Nephron (organoid): ENCODE measurements around the gene PAPPA.

Source experiments
- H3K27ac Mint-ChIP-seq, 3 experiments: 2 replicates each; pipeline ENCODE4 v1.8.0; 2020; ENCODE audit warnings: mixed read lengths in 3 of 3, mild to moderate bottlenecking in 2 of 3, moderate library complexity in 1 of 3
- H3K27me3 Mint-ChIP-seq: 2 replicates; pipeline ENCODE4 v1.8.0; 2021; ENCODE audit warnings: low read depth, mild to moderate bottlenecking, moderate library complexity, mixed read lengths
- H3K36me3 Mint-ChIP-seq: 2 replicates; pipeline ENCODE4 v1.8.0; 2020; ENCODE audit warnings: low read depth, mixed read lengths
- H3K4me1 Mint-ChIP-seq: 2 replicates; pipeline ENCODE4 v1.8.0; 2020; ENCODE audit warnings: mixed read lengths
- H3K4me3 Mint-ChIP-seq, 3 experiments: 2 replicates each; pipeline ENCODE4 v1.8.0; 2020; ENCODE audit warnings: mild to moderate bottlenecking in 3 of 3, mixed read lengths in 3 of 3, moderate library complexity in 2 of 3
- H3K9me3 Mint-ChIP-seq: 2 replicates; pipeline ENCODE4 v1.8.0; 2020; ENCODE audit warnings: mixed read lengths
- CTCF ChIP-seq, 3 experiments: fragments of 200-600 bp; sonication (generic); IDR thresholded peaks; one replicate each; pipeline ENCODE4 v1.5.0; 2021; ENCODE audit warnings: antibody characterized with exemption in 3 of 3; ENCODE audit not compliant: unreplicated experiment in 3 of 3

Gene PAPPA

DNA sequence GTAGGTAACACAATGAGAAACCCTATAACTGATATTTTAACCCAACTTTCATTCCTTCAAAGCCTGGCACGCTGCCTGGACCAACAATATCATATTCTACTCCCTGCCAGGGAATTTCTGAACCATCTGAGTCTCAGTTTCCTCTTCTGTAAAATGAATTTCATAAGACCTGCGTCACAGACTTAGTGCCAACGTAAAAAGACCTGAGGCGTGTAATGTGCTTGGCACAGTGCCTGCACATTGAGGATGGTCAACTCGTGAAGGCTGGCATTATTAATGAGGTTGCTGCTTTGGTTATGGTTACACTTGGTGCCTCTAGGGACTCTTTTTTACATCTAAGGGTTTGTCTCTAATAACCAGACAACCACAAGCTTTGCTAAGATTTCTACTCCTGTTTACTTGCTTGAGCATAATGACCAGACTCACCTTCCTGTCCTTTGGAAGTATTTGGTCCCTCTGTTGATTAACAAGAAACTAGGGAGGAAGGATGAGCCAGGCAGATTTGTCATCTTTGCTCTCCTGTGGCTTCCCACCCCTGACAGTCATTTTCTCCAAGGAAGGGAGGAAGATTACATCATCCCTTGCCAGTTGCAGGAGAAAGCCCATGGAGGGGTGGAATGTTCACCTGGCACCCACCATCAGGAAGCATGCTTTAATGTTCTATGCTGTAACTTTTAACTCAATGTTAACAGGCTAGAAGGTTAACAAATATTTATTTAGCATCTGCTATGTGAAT lies 79.0 kb downstream of the PAPPA start:
- Mint-ChIP-seq H3K27me3 (peaks cover 15% of the 10 kb centered on the region), H3K36me3 (peaks cover 24% of the 10 kb centered on the region), H3K4me3 (no peak overlapping the region), H3K4me1 (peaks cover 32% of the 10 kb centered on the region), H3K27ac (peak overlapping the region in 1 of 3 experiments; percentile 52), H3K9me3 (no peaks in the 10 kb centered on the region)
- no peak for TF ChIP-seq CTCF (IDR thresholded peaks at IDR 0.05; ENCODE audit: unreplicated experiment in 3 of 3)

DNA sequence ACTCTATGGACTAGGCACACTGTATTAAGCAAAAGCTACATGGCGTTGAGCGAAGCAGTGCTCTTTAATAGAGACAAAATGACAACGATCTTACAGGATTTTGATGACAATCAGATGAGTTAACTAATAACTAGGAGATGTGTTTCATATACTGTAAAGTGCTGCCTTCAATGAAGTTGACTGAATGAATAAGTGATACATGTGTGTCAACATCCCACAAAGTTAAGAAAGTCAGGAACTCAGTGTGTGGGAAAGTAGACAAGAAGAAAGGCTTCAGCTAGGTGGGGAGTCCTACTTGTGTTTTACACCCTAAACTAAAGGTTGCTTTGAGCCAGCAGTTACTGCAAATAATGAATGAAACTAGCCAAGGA lies 79.6 kb downstream of the PAPPA start:
- peaks cover 23% of the 10 kb centered on the region for H3K36me3 Mint-ChIP-seq
- no peak for TF ChIP-seq CTCF (IDR thresholded peaks at IDR 0.05; ENCODE audit: unreplicated experiment in 3 of 3)

GRCh38 chr9:116234081-116234480 lies 80.5 kb downstream of the PAPPA start:
- peaks cover 24% of the 10 kb centered on the region for H3K36me3 Mint-ChIP-seq
- H3K27me3 Mint-ChIP-seq: peaks cover 19% of the 10 kb centered on the region
- no peak overlapping the region for H3K4me3 Mint-ChIP-seq
- peaks cover 37% of the 10 kb centered on the region for H3K4me1 Mint-ChIP-seq
- no peaks in the 10 kb centered on the region for H3K9me3 Mint-ChIP-seq
- TF ChIP-seq CTCF (IDR thresholded peaks at IDR 0.05; ENCODE audit: unreplicated experiment in 3 of 3): no peak
- peak overlapping the region in 1 of 3 experiments; percentile 66 for H3K27ac Mint-ChIP-seq

More for the DNA sequence above, 79.6 kb downstream of the PAPPA start:
- peak overlapping the region in 1 of 3 experiments; percentile 52 for H3K27ac Mint-ChIP-seq
- no peak overlapping the region for H3K4me3 Mint-ChIP-seq
- H3K9me3 Mint-ChIP-seq: no peaks in the 10 kb centered on the region
- H3K4me1 Mint-ChIP-seq: peaks cover 33% of the 10 kb centered on the region
- peaks cover 19% of the 10 kb centered on the region for H3K27me3 Mint-ChIP-seq

- peaks cover 16% of the 10 kb centered on the region for H3K27me3 Mint-ChIP-seq
- peaks cover 23% of the 10 kb centered on the region for H3K4me1 Mint-ChIP-seq
- H3K27ac Mint-ChIP-seq: peak overlapping the region; percentile 12 to 75 (median 18)
- H3K9me3 Mint-ChIP-seq: no peaks in the 10 kb centered on the region
- H3K4me3 Mint-ChIP-seq: no peak overlapping the region
- peaks cover 29% of the 10 kb centered on the region for H3K36me3 Mint-ChIP-seq
- no peak for TF ChIP-seq CTCF (IDR thresholded peaks at IDR 0.05; ENCODE audit: unreplicated experiment in 3 of 3)
These were observed 83.4 kb downstream of the PAPPA start for GRCh38 chr9:116236979-116237378.

GRCh38 chr9:116237456-116237855 lies 83.9 kb downstream of the PAPPA start:
- no peak for TF ChIP-seq CTCF (IDR thresholded peaks at IDR 0.05; ENCODE audit: unreplicated experiment in 3 of 3)
- Mint-ChIP-seq H3K27ac (peak overlapping the region in 2 of 3 experiments; percentile 18 to 75), H3K27me3 (peaks cover 16% of the 10 kb centered on the region), H3K4me3 (no peak overlapping the region), H3K36me3 (peaks cover 32% of the 10 kb centered on the region), H3K4me1 (peaks cover 19% of the 10 kb centered on the region), H3K9me3 (no peaks in the 10 kb centered on the region)

- Mint-ChIP-seq H3K4me1 (peaks cover 16% of the 10 kb centered on the region), H3K27ac (peak overlapping the region; percentile 64 to 80 (median 65)), H3K27me3 (peaks cover 16% of the 10 kb centered on the region), H3K36me3 (peaks cover 35% of the 10 kb centered on the region), H3K9me3 (no peaks in the 10 kb centered on the region), H3K4me3 (no peak overlapping the region)
- no peak for TF ChIP-seq CTCF (IDR thresholded peaks at IDR 0.05; ENCODE audit: unreplicated experiment in 3 of 3)
These were observed 84.6 kb downstream of the PAPPA start for GRCh38 chr9:116238225-116238624.
